BLaER1 treated with 17β-estradiol and CSF1 and Interleukin-3, amounts not matched to agents 10 nM and 100 nM (cell line): ENCODE data around the gene C1QL1.

ENCODE experiments used
- H3K27ac ChIP-seq, 11 experiments: shearing (Covaris generic); formaldehyde crosslinking; 2 replicates each; pipeline ENCODE4 v1.8.1; 2022
- H3K27me3 ChIP-seq, 11 experiments: shearing (Covaris generic); formaldehyde crosslinking; 2 replicates each; pipeline ENCODE4 v1.8.1; 2022
- H3K36me3 ChIP-seq, 11 experiments: shearing (Covaris generic); formaldehyde crosslinking; 2 replicates each; pipeline ENCODE4 v1.8.1; 2022
- H3K4me1 ChIP-seq, 10 experiments: shearing (Covaris generic); formaldehyde crosslinking; 2 replicates each; pipeline ENCODE4 v1.8.1; 2022
- H3K4me2 ChIP-seq, 11 experiments: shearing (Covaris generic); formaldehyde crosslinking; 2 replicates each; pipeline ENCODE4 v1.8.1; 2022
- H3K4me3 ChIP-seq, 10 experiments: shearing (Covaris generic); formaldehyde crosslinking; 2 replicates each; pipeline ENCODE4 v1.8.1; 2022
- H3K9ac ChIP-seq, 11 experiments: shearing (Covaris generic); formaldehyde crosslinking; 2 replicates each; pipeline ENCODE4 v1.8.1; 2022
- H3K9me3 ChIP-seq, 11 experiments: shearing (Covaris generic); formaldehyde crosslinking; replicated peaks in 1 of 11; 2 replicates each; pipeline ENCODE4 v1.8.1; 2022
- H4K20me1 ChIP-seq, 11 experiments: shearing (Covaris generic); formaldehyde crosslinking; 2 replicates each; pipeline ENCODE4 v1.8.1; 2022
- Cebpa-rat ChIP-seq, 11 experiments: shearing (Covaris generic); IDR thresholded peaks; 2 replicates each; pipeline ENCODE4 v1.8.1; 2022

The C1QL1 gene

GRCh38 chr17:44919411-44919810 is 48.7 kb downstream of the C1QL1 start:
- Histone ChIP-seq H3K27ac (no peak overlapping the region), H3K9ac (peak overlapping the region in 4 of 11 experiments; percentile 0 to 49 (median 28); a peak in 3 of 22 replicates)

GRCh38 chr17:44918006-44918405 is 50.1 kb downstream of the C1QL1 start:
- Histone ChIP-seq H3K36me3 (no peaks in the 10 kb centered on the region), H3K9me3 (no peaks in the 10 kb centered on the region), H3K27me3 (peaks cover 7 to 25% (median 13%) of the 10 kb centered on the region in 11 experiments; a peak in 19 of 22 replicates), H3K4me3 (no peak overlapping the region), H3K27ac (no peak overlapping the region), H3K9ac (peak overlapping the region in 2 of 11 experiments; percentile 16 to 32; a peak in 3 of 22 replicates), H3K4me1 (peaks cover 19 to 47% (median 34%) of the 10 kb centered on the region in 10 experiments), H3K4me2 (no peak overlapping the region), H4K20me1 (peaks cover 0 to 7% (median 0%) of the 10 kb centered on the region in 11 experiments; a peak in 3 of 22 replicates)
- no peak for TF ChIP-seq Cebpa-rat (IDR thresholded peaks at IDR 0.05)

More at GRCh38 chr17:44919411-44919810, 48.7 kb downstream of the C1QL1 start:
- Histone ChIP-seq H3K4me2 (peak overlapping the region in 7 of 11 experiments; percentile 47 to 80 (median 78); a peak in 11 of 22 replicates), H4K20me1 (peaks cover 0 to 18% (median 0%) of the 10 kb centered on the region in 11 experiments; a peak in 5 of 22 replicates), H3K36me3 (peaks cover 0 to 4% (median 0%) of the 10 kb centered on the region in 11 experiments; a peak in 1 of 22 replicates), H3K4me1 (peaks cover 19 to 42% (median 33%) of the 10 kb centered on the region in 10 experiments), H3K9me3 (no peaks in the 10 kb centered on the region), H3K27me3 (peaks cover 0 to 13% (median under 1%) of the 10 kb centered on the region in 11 experiments; a peak in 7 of 22 replicates), H3K4me3 (no peak overlapping the region)
- no peak for TF ChIP-seq Cebpa-rat (IDR thresholded peaks at IDR 0.05)

GRCh38 chr17:44917456-44917855 is 50.6 kb downstream of the C1QL1 start:
- Histone ChIP-seq H3K27ac (no peak overlapping the region), H3K9me3 (no peaks in the 10 kb centered on the region), H3K36me3 (no peaks in the 10 kb centered on the region), H3K27me3 (peaks cover 12 to 31% (median 18%) of the 10 kb centered on the region in 11 experiments), H3K4me3 (no peak overlapping the region), H3K4me2 (no peak overlapping the region), H4K20me1 (peaks cover 0 to 8% (median 0%) of the 10 kb centered on the region in 11 experiments; a peak in 3 of 22 replicates), H3K4me1 (peaks cover 19 to 47% (median 34%) of the 10 kb centered on the region in 10 experiments), H3K9ac (no peak overlapping the region; a peak in 1 of 22 replicates)
- no peak for TF ChIP-seq Cebpa-rat (IDR thresholded peaks at IDR 0.05)

- TF ChIP-seq Cebpa-rat (IDR thresholded peaks at IDR 0.05): no peak
- Histone ChIP-seq H4K20me1 (peaks cover 0 to 15% (median 0%) of the 10 kb centered on the region in 11 experiments; a peak in 3 of 22 replicates), H3K4me2 (no peak overlapping the region), H3K4me1 (peaks cover 19 to 44% (median 30%) of the 10 kb centered on the region in 10 experiments), H3K9ac (no peak overlapping the region), H3K36me3 (no peaks in the 10 kb centered on the region), H3K9me3 (no peaks in the 10 kb centered on the region), H3K27me3 (peaks cover 19 to 37% (median 25%) of the 10 kb centered on the region in 11 experiments), H3K4me3 (no peak overlapping the region), H3K27ac (no peak overlapping the region)
Observed at GRCh38 chr17:44916781-44917241, 51.3 kb downstream of the C1QL1 start.

GRCh38 chr17:44915862-44916780 is 52.0 kb downstream of the C1QL1 start:
- no peaks in the 10 kb centered on the region for H3K36me3 ChIP-seq
- no peak for TF ChIP-seq Cebpa-rat (IDR thresholded peaks at IDR 0.05)
- no peak overlapping the region for H3K4me3 ChIP-seq
- H3K4me1 ChIP-seq: peaks cover 18 to 44% (median 29%) of the 10 kb centered on the region in 10 experiments
- peaks cover 0 to 21% (median 0%) of the 10 kb centered on the region in 11 experiments; a peak in 3 of 22 replicates for H4K20me1 ChIP-seq
- peaks cover 26 to 40% (median 32%) of the 10 kb centered on the region in 11 experiments for H3K27me3 ChIP-seq
- H3K27ac ChIP-seq: no peak overlapping the region
- H3K4me2 ChIP-seq: peak overlapping the region in 3 of 11 experiments; percentile 24 to 47 (median 36); a peak in 5 of 22 replicates
- H3K9ac ChIP-seq: no peak overlapping the region
- H3K9me3 ChIP-seq: no peaks in the 10 kb centered on the region

GRCh38 chr17:44915321-44915726 is 52.8 kb downstream of the C1QL1 start, which contains the start of gene GFAP:
TSS of gene GFAP (minus strand) at chr17:44915500. CDS start at chr17:44915486, 14 bp downstream.
- no peak for TF ChIP-seq Cebpa-rat (IDR thresholded peaks at IDR 0.05)
- Histone ChIP-seq H3K4me2 (peak within 1 kb of the TSS in 4 of 11 experiments; percentile 2 to 47 (median 30); a peak in 6 of 22 replicates), H3K9me3 (no peaks in the 10 kb centered on the region), H3K27ac (no peak within 1 kb of the TSS), H3K36me3 (no peaks in the 10 kb centered on the region), H3K9ac (no peak within 1 kb of the TSS), H3K4me1 (peaks cover 18 to 44% (median 28%) of the 10 kb centered on the region in 10 experiments), H3K27me3 (peaks cover 29 to 45% (median 38%) of the 10 kb centered on the region in 11 experiments), H3K4me3 (no peak within 1 kb of the TSS), H4K20me1 (peaks cover 0 to 29% (median 0%) of the 10 kb centered on the region in 11 experiments; a peak in 3 of 22 replicates)

GRCh38 chr17:44914698-44915271 is 53.3 kb downstream of the C1QL1 start:
- peaks cover 29 to 49% (median 39%) of the 10 kb centered on the region in 11 experiments for H3K27me3 ChIP-seq
- no peak overlapping the region for H3K27ac ChIP-seq
- no peaks in the 10 kb centered on the region for H3K36me3 ChIP-seq
- no peak overlapping the region for H3K4me2 ChIP-seq
- H3K9ac ChIP-seq: no peak overlapping the region
- TF ChIP-seq Cebpa-rat (IDR thresholded peaks at IDR 0.05): no peak
- peaks cover 14 to 44% (median 24%) of the 10 kb centered on the region in 10 experiments for H3K4me1 ChIP-seq
- H3K9me3 ChIP-seq: no peaks in the 10 kb centered on the region
- H4K20me1 ChIP-seq: peaks cover 0 to 31% (median 0%) of the 10 kb centered on the region in 11 experiments; a peak in 3 of 22 replicates
- no peak overlapping the region for H3K4me3 ChIP-seq

- Histone ChIP-seq H4K20me1 (peaks cover 0 to 25% (median 0%) of the 10 kb centered on the region in 11 experiments; a peak in 3 of 22 replicates), H3K36me3 (no peaks in the 10 kb centered on the region), H3K4me1 (peaks cover 15 to 41% (median 23%) of the 10 kb centered on the region in 10 experiments), H3K4me3 (no peak overlapping the region), H3K27ac (no peak overlapping the region), H3K9me3 (no peaks in the 10 kb centered on the region), H3K4me2 (peak overlapping the region in 1 of 11 experiments; percentile 2; a peak in 1 of 22 replicates), H3K27me3 (peaks cover 29 to 49% (median 39%) of the 10 kb centered on the region in 11 experiments), H3K9ac (no peak overlapping the region)
- no peak for TF ChIP-seq Cebpa-rat (IDR thresholded peaks at IDR 0.05)
Observed at GRCh38 chr17:44914148-44914547, 54.0 kb downstream of the C1QL1 start.
